Pulmonary artery endothelial cell (primary cell): Measurements from ENCODE around the gene LMX1B. TPM values are rescaled to one million over a fixed set of nuclear protein-coding genes. Genes with fewer than 3 reads are reported as not detected.

ENCODE experiments used
- DNase-seq: peaks from one replicate; pipeline ENCODE4 v3.0.0-alpha.2; 2011; ENCODE audit warnings: low read depth, low spot score
- total RNA-seq: library from RNA; depleted of rRNA; stranded (reverse); fragments of >200 nt; gene quantifications from 2 replicates; pipeline ENCODE4 v1.2.3, GENCODE V29; 2014

LMX1B gene
- total RNA-seq, 1 donor from 2014 or later: not detected

DNA sequence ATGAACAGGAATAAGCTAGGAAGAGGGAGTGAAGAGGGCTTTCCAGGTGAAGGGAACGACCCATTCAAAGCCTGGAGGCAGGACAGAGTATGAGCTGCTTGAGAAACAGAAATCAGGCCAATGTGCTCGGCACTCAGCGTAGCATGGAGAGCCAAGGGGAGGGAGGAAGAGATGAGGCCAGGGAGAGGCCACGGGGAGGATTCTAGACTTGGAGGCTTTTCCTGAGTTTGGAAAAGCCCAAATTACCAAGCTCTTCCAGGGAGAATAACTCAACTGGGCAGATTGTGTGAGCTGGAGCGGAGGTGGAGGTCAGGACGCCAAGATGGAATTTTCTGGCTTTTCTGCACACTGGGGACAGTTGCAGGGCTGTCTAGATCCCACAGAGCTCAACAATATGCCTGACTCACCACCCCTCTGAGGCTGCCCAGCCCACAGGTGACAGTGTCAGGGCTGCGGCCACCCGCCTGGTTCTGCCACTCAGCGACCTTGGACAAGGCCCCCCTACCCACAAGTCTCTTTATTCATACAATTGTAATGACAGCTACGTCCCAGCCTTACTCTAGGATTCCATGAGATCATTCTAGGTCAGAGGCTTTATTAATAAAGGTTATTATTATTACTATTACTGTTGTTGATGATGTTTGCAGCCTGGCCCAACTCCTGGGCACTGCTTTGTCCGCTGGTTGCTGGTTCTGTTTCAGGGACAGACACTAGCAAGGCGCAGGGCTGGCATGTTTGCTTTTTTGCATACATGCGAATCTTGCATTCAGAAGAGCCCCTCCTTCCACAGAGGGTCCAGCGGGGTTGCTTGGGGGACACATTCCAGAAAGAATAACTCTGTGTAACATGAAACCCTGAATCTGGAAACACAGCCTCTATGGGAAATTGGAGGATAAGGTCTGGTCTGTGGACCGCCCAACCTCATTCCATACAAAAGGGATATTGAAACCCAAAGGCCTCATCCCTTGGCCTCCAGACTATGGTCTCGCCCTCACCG is 9.4 kb upstream of the LMX1B start:
- DNase-seq: no peak

DNA sequence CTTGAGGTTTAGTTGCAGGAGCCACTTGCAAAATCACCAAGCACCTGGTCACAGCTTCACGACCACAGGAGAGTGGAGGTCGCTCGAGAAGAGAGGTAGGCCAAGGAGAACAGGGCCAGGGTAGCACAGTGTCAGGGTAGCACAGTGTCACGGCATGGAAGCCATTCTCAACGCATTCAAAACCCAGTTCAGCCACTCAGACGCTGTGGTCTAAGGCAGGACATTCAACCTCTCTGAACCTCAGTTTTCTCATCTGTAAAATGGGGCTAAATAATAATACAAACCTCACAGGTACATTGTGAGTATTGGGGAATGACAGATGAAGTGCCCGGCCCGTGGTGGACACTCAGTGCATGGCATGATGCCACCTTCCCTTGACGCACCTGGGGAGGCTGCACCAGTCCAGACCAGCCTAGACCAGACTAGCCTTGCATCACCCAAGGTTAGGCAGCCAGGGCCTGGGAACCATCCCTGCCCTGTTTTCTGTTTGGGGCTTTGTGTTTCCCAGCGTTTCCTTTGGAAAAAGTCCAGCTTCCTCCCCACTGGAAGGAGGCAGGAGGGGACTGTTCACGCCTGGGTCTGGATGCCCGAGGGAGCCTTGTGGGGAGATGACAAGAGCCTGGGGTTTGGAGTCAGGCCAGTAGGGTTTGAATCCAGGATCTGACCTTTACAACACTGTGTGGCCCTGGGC is 7.8 kb upstream of the LMX1B start:
- no peak for DNase-seq

DNA sequence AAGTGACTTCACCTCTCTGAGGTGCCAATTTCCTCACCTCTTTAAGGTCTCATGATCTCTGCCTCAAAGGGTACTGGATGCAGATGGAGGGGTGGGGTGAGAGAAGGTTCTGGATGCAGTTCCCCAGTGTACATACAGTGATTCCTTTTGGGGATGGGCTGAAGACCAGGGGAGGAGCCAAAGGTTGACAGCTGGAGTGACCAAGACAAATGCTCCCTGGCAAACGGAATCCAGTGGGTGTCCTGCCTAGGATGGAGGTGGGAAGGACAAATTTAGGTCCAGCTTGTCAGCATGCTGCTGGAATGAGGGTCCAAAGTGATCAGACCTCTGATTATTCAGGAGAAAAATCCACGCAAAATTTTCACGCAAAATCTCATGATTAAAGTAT is 7.3 kb upstream of the LMX1B start:
- no peak for DNase-seq

DNA sequence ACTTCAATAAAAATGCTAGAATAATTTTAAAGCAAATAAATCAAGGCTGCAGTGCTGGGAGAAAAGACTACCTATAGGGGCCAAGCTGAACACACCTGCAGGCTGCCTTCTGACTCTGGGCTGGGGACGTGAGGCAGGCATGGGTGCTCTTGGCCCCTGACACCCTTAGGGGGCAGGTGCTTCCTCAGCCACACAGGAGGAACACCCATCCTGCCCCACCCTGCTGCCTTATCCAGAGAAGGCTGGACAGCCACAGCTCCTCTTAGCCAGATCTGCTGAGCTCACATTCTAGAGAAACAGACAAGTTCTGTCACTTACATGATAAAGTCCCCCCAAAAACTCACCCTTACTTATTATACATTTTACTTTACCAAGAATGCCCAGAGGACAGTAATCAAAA is 6.6 kb upstream of the LMX1B start:
- no peak for DNase-seq

DNA sequence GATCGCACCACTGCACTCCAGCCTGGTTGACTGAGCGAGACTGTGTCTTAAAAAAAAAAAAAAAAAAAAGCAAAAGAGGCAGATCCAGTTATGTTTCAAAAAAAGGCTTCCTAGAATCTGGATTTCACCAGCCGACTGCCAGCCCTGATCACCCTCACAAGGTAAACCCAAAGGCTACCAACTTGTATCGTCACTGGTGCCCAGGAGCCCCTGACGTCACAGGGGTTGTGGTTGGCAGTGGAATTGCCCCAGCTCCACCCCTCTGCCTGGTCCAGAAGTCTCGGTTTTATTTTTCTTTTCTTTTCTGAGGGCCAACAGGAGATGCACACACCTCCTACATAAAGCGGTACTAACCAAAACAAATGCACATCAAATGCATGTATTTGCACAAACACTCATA is 6.0 kb upstream of the LMX1B start:
- no peak for DNase-seq

DNA sequence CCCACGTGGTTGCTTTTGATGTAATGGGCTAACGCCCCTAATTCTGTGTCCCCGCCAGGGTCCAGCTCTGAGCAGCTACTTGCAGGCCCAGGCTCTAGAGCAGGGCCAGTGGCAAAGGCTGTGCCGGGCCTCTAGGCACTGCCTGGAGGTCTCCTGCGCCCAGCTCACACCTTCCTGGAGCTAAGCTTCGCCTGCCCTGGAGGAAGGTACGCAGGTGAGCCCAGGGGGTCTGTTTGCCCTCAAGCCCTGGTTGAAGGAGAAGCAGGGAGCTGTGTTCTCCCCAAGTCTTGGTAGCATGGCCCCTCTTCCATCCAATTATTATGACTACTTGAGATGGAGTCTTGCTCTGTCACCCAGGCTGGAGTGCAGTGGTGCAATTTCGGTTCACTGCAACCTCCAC is 5.2 kb upstream of the LMX1B start:
- DNase-seq: no peak

DNA sequence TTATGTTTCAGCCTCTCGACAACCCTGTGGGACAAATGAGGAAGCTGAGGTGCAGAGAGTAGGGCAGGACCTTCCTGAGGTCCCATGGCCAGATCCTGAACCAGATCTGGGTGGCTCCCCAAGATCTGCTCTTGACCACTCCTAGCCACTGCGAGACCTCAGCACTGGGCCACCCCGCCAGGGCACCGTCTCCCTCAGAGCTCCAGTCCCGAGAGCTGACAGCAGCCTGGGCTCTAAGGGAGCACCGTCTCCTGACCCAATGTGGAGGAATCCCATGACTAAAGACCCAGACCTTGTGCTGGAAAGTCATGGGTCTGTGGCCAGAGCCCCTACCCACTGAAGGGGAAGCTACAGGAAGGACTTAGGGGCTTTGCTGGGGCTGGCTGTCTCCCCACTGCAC is 4.5 kb upstream of the LMX1B start:
- no peak for DNase-seq

DNA sequence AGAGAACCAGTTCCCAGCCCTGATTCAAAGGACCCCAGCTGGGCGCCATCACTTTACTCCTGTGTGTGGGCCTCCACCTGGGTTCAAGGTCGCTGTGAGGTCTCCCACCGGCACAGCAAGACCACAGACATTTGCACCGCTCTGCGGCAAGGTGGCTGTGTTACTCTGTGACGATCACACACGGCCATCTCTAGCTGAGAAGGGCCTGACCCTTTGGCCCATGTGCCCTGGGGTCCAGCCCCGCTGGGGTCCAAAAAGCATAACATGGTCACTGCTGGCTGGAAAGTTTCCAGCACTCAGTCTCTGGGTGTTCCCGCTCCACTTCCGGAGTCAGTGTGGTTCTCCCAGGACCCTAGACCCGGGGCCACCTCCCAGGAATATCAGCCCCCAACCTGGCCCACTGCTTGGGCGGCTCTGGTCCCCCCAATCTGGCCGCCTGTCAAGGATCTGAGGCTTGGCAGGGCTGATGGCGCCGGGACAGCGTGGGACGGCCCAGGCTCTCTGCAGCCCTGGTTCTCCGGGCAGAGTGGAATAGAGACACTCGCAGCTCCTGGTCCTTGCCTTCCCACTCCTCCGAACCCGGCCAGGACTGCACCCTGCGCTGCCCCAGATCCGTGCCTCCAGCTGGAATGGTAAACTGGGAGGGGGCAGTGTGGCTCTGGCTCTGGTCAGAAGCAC is 3.9 kb upstream of the LMX1B start:
- no peak for DNase-seq

DNA sequence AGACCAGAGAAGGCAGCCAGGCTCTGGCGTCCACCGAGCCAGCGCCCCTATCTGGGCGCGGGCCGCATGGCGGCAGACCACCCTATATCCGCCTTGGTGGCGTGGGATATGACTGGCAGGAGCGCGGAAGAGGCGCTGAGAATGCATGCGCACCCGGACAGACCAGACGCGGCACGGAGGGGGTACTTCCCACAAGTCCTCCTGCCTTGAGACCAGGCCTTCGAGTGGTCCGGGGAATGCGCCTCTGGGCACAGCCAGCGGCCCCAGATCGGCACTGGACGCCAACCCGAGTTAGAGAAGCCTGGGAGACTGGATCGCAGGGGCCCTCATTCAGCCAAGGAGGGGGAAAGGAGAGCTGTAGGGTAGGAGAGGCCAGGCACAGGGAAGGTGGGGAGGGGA is 2.5 kb upstream of the LMX1B start:
- no peak for DNase-seq

DNA sequence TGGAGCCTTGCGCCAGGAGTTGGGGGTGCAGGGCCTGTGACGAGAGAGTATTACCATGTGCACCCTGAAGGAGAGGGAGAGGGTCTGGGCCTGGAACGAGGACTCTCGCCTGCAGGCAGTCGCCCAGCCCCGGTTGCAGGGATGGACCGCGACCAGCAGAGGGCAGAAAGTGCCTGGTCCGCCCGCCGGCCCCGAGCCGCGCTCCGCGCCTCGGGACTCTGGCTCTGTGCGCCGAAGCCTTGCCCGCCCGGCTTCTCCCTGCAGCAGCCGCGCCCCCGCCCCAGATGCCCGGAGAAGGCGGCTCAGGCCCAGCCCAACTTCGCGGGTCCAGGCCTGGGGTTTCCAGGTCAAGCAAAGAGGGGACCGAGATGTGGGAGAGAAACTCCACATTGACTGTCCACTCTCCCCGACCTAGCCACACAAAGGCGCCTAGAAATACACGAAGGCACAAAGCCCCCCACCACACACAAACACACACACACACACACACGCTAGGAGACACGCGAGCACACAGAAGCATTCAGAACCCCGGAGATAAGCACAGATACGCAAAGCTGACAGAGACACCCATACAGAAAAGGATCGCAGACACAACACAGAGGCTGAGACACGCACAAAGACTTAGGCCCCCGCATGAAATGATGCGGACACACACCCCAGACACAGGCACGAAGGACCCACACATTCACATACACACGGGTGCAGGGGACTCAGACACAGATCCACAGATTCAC is 2.0 kb upstream of the LMX1B start:
- peak; percentile 5 for DNase-seq

DNA sequence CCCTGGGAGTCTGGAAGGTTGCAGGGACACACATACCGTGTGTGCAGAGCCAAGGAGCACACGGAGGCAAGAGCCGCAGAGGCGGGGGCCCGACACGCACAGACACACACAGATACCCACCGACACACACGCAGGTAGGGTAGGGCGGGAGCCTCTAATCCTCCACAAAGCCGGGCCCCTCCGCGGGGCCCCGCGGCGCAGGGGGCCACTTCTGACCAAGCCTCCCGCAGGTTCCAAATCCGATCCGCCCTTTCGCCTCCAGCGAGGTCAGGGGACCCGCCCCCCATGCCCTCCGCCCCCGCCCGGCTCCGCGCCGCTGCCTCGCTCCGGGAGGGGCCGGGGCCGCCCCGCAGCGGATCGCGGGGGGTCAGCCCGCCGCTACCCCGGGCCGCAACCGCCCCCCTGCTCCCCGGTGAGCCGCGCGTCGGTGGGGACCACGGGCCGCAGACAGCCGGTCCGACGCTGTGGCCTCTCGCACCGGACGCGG is 1.4 kb upstream of the LMX1B start:
- no peak for DNase-seq

DNA sequence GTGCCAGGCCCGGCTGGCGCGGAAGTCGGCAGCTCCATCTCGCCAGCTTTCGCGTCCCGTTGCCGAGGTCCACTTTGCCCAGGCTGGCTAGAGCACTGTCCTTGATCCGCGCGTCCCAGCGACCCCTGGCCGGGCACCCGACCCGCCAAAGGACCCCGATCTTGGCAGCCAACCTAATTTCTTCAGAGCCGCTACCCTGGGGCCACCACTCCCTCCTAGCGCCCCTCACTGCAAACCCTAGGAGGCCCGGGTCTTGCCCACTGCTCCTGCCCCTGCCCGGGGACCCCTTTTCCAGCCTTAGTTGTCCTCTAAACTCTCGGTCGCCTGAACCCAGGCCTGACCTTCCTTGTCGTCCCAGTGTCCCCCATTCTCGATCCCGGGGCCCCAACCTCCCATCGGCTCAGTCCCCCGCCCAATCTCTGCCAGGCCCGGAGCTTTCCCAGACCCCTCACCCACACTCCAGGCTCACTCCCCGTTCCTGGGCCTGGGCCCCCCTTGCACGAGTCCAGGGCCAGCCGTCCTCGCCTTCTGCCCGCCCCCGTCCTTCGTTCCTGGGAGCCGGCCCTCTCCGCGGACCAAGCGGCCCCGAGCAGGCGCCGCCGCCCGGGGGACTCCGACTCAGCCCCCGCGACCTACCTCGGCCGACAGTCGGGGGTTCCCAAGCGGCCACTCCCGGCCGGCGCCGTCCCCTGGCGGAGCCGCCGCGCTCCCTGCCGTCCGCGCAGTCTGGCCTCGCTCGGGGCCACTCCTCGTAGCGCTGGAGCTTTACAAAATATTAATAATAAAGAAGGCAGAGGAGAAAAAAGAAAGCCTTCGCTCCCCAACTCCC is 701 bp upstream of the LMX1B start:
- DNase-seq: no peak

DNA sequence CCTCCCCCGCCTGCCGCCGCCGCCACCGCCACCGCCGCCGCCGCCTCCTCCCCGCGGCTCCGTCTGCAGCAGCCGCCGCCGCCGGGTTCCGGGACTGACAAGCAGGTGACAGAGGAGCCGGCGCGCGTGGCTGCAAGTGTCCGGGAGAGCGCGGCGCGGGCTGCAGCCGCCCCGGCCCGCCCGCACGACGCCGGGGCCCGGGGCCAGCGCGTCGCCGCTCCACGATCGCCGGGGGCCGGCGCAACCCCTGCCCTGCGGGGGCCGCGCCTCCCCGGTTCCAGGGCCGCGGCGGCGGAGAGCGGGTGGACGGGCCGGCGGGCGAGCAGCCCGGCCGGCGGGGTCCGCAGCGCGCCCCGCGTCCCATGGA is 343 bp downstream of the LMX1B start:
- DNase-seq: no peak

DNA sequence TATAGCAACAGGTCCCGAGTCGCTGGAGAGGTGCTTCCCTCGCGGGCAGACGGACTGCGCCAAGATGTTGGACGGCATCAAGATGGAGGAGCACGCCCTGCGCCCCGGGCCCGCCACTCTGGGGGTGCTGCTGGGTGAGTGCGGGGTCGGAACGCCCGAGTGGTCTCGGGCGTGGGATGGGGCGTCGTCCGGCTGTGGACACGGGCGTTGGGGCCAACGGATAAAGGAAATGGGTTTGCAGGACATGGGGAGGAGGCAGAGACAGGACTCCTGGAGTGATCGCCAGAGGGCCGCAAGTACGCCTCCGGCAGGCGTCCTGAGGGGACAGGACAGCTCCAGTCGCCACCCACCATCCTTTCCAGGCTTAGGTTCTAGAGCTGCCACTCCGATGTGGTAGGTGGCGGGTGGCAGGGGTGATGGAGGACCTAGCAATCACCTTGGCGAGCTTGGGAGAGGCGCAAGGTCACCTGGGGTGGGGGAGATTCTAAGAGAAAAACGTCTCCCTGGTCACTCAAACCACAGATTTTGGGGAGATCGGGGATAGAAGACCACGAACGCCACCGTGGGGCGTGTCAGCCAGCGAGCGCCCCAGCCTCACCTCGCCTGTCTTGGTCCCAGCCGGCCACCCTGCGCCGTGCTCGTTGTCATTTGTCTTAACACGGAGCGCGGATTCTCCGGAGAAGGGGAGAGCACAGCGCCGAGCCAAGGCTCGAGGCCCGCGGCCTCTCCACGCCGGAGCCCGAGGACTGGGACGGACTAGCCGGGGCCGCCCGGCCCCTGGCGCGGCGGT is 922 bp downstream of the LMX1B start:
- DNase-seq: no peak

DNA sequence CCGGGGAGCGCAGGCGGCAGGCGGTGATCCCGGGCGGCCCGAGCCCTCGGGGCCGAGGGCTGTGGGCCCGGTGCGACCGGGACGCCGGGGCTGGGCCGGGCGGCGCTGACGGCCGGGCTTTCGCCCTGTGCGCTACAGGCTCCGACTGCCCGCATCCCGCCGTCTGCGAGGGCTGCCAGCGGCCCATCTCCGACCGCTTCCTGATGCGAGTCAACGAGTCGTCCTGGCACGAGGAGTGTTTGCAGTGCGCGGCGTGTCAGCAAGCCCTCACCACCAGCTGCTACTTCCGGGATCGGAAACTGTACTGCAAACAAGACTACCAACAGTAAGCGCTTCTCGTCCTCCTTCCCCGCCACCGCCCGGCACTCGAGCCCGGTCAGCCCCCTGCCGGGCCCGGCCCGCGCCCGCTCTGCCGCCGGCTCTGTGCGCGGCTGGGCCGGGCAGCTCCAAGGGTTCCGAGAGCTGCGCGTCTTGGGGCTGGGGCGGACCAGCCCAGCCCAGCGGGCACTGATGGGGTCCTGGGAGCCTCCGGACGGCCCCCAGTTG is 1.6 kb downstream of the LMX1B start:
- DNase-seq: no peak

DNA sequence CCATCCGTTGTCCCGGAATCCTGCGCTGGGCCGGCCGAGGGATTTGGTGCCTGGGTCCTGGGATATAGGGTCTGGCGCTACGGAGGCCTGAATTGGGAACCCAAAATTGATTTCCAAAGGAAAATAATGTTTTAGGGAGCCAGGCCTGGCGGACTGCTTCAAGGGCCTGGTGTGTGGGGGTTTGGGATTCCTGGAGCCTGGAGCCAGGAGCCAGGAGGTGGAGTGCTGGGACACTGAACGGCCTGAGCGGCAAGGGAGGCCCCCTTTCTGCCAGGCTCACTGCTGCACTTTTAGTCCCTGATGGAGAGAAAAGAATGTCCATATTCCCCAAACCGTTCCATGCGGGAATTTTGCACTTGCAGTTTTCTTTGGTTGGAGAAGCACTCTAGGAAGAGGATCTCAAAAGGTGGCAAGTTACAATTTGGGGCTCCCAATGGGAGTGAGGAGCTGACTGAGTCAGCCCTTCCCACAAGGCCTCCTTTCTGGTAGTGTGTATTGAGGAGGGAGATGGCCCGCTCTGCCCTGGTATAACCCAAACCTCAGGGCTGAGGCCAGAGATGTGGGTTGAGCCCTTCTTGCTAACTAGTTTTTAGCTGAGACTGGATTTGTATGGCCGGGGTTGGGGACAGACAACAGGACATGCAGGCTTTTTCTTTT is 2.2 kb downstream of the LMX1B start:
- DNase-seq: no peak

DNA sequence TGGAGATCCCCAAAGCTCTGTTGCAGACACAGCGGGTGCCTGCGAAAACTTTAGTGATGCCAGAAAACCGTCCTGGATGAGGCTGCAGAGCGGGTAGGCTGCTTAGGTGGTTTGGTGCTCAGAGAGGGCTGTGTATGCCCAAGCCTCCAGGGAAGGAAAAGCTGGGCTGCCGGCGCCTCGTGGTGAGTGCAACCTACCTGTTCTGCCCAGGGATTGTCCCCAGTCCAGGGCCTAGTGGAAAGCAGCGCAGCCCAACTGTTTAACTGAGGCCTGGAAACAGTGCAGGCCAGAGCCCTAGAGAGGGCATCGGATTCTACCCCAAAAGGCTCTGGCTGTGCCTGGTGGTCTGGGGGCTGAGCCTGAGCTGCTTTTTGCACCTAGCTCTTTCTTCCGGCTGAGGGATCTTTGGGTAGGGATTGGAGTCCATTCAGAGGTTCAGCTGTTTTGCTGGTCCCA is 2.8 kb downstream of the LMX1B start:
- DNase-seq: no peak

DNA sequence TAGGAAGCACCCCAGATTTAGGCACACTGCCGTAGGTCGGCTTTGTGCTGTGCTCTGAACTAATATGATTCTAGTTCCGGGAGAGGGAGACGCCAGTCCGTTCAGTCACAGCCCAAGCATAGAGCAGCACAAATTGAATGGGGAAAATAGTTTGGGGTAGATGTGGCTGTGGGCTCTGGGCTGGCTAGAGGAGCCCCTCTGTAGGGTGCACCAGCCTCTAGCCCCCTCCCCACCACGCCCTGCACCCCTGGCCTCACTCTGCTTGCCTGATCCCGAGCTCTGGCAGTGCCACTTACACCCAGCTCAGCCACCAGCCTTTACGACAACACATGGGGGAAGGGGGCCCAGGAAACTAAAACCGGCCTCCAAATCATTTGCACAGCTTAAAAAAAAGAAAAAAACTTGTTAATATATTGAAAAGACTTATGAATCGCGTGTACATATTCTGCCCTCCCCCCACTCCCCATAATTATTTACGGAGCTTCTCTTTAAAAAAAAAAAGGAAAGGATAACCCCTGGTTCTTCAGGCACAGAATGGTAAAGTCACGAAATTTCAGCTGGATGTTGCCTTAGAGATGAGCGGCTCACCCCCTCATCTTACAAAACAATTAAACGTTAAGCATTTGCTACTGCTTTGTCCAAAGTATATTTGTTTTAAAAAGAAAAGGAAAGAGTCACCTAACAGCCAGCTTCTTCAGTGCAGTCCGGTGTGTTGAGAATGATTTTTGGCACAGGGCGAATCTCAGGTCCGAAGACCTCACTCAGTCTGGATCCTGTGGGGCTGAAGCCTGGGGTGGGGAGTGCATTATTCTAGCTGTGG is 3.5 kb downstream of the LMX1B start:
- no peak for DNase-seq
